DND-41 (cell line): ENCODE measurements around the gene WDR5.

ENCODE experiments used
- ATAC-seq: fragments of 200-7000 bp; cut with Tn5 transposase; 3 replicates; pipeline ENCODE4 v1.9.1; 2021; ENCODE audit warnings: low read depth; ENCODE audit not compliant: insufficient read depth
- DNase-seq: peaks from one replicate; pipeline ENCODE4 v3.0.0-alpha.2; 2020
- H2AFZ ChIP-seq: 2 replicates; pipeline ENCODE4 v1.6.0; 2012; ENCODE audit warnings: low read depth, low read length
- H3K27ac ChIP-seq: 2 replicates; pipeline ENCODE4 v1.5.1; 2012; ENCODE audit warnings: low read length, inconsistent platforms
- H3K27me3 ChIP-seq: fragments of 200-600 bp; sonication (generic); 2 replicates; pipeline ENCODE4 v1.6.0; 2012; ENCODE audit warnings: low read length, mild to moderate bottlenecking, inconsistent platforms; ENCODE audit not compliant: insufficient read depth, poor library complexity
- H3K36me3 ChIP-seq: 2 replicates; pipeline ENCODE4 v1.5.1; 2012; ENCODE audit warnings: low read length, inconsistent platforms; ENCODE audit not compliant: insufficient read depth
- H3K4me1 ChIP-seq: 2 replicates; pipeline ENCODE4 v1.5.1; 2012; ENCODE audit warnings: mild to moderate bottlenecking, low read length; ENCODE audit not compliant: insufficient read depth
- H3K4me2 ChIP-seq: 2 replicates; pipeline ENCODE4 v1.6.0; 2012; ENCODE audit warnings: mild to moderate bottlenecking, moderate library complexity, low read length, inconsistent platforms; ENCODE audit not compliant: insufficient read depth
- H3K4me3 ChIP-seq, 2 experiments: fragments of 200-600 bp in 1 of 2; shearing (Covaris generic) in 1 of 2; 2 replicates each; pipeline ENCODE4 v1.5.1; 2012 to 2016; ENCODE audit warnings: inconsistent platforms in 2 of 2, low read length in 2 of 2, mild to moderate bottlenecking in 2 of 2, low read depth in 1 of 2, moderate library complexity in 1 of 2
- H3K79me2 ChIP-seq: 2 replicates; pipeline ENCODE4 v1.6.0; 2012; ENCODE audit warnings: low read length, inconsistent platforms; ENCODE audit not compliant: insufficient read depth
- H3K9ac ChIP-seq: 2 replicates; pipeline ENCODE4 v1.6.0; 2012; ENCODE audit warnings: low read depth, mild to moderate bottlenecking, inconsistent platforms, low read length, moderate library complexity
- H3K9me3 ChIP-seq: 2 replicates; pipeline ENCODE4 v1.5.1; 2012; ENCODE audit warnings: low read length, moderate library complexity, mild to moderate bottlenecking, inconsistent platforms; ENCODE audit not compliant: insufficient read depth, severe bottlenecking
- H4K20me1 ChIP-seq: 2 replicates; pipeline ENCODE4 v1.6.0; 2012; ENCODE audit warnings: low read length; ENCODE audit not compliant: insufficient read depth
- EZH2 ChIP-seq: IDR thresholded peaks from 3 replicates; pipeline ENCODE4 v1.6.1; 2012; ENCODE audit warnings: borderline replicate concordance, low read depth, mild to moderate bottlenecking, moderate library complexity, low read length, inconsistent platforms; ENCODE audit not compliant: severe bottlenecking
- TF ChIP-seq, protein P1 (sequence below): IDR thresholded peaks from 2 replicates; pipeline ENCODE4 v1.5.1; 2012; ENCODE audit warnings: borderline replicate concordance, low read length, moderate library complexity, mild to moderate bottlenecking; ENCODE audit not compliant: poor library complexity, severe bottlenecking; ENCODE audit errors: extremely low read depth

WDR5 gene

DNA sequence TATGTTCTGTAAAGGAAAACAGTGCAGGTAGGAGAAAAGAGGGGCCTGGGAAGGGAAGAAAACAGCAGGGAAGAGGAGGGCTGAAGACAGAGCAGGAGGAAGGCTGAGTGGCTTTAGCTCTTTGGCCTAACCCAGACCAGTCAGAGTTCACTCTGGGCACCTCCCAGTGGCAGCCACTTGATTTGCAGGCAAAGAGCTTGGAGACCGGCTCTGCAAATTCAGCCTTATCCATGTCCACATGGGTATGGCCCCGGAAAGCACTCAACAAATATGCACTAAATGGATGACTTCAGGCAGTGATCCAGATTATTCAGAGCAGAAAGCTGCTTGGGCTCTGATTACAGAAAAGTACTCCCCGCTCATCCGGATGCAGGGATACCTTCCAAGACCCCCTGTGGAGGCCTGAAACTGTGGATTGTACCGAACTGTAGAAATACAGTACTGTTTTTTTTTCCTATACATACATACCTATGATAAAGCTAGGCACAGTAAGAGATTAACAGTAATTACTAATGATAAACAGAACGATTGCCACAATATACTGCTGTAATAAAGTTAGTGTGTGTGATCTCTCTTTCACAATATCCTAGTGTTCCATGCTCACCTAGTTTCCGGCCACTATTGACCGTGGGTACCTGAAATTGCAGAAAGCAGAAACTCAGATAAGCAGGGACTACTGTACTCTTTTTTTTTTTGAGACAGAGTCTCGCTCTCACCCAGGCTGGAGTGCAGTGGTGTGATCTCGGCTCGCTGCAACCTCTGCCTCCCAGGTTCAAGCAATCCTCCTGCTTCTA, 33.1 kb downstream of the WDR5 start:
- H3K27ac ChIP-seq, result no peak overlapping the region
- H3K4me1 ChIP-seq, result no peaks in the 10 kb centered on the region; the same call in none of the 2 replicates
- TF ChIP-seq, protein P1, sequence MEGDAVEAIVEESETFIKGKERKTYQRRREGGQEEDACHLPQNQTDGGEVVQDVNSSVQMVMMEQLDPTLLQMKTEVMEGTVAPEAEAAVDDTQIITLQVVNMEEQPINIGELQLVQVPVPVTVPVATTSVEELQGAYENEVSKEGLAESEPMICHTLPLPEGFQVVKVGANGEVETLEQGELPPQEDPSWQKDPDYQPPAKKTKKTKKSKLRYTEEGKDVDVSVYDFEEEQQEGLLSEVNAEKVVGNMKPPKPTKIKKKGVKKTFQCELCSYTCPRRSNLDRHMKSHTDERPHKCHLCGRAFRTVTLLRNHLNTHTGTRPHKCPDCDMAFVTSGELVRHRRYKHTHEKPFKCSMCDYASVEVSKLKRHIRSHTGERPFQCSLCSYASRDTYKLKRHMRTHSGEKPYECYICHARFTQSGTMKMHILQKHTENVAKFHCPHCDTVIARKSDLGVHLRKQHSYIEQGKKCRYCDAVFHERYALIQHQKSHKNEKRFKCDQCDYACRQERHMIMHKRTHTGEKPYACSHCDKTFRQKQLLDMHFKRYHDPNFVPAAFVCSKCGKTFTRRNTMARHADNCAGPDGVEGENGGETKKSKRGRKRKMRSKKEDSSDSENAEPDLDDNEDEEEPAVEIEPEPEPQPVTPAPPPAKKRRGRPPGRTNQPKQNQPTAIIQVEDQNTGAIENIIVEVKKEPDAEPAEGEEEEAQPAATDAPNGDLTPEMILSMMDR, result peak; percentile 28
- TF ChIP-seq EZH2, result no peak
- H3K27me3 ChIP-seq, result no peaks in the 10 kb centered on the region
- ATAC-seq (no peak), DNase-seq (no peak)
- peaks cover 4% of the 10 kb centered on the region; the same call in 1 of the 2 replicates for H3K36me3 ChIP-seq
- no peaks in the 10 kb centered on the region for H3K9me3 ChIP-seq
- H3K9ac ChIP-seq, result no peak overlapping the region
- peaks cover 13% of the 10 kb centered on the region for H3K79me2 ChIP-seq
- H3K4me3 ChIP-seq, result no peak overlapping the region
- H3K4me2 ChIP-seq, result no peak overlapping the region
- no peak overlapping the region for H2AFZ ChIP-seq
- peaks cover 2% of the 10 kb centered on the region; the same call in 1 of the 2 replicates for H4K20me1 ChIP-seq

DNA sequence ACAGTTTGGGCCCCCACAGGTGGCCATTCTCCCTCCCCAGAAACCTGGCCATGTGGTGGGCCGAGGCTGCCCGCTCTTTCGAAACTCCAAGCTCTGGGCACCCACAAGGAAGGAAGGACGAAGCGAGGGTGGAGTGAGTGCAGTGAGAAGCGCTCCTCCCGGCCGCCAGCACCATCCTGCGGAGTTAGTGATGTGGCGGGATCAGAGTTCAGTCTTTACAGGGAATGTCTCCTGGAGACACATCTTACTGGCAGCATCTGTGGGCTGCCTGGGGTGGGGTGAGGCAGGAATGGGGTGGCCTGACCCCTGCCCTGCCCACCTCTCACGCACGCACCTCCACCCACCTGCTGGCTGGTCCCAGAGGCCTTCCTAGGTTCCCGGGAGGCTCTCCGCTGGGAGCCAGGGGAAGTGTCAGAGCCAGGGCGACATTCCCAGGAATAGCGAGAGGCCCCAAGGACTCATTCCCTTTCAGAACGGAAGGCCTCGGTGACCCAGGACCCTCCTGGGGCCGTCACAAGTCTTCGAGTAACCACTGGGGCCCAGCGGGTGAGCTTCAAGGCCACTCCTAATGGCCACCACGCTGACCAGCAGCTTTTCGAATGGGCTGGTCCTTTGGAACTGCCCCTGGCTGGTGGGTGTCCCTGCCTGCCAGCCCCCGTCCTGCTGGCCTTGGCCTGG, 34.0 kb downstream of the WDR5 start:
- Histone ChIP-seq H3K27me3 (no peaks in the 10 kb centered on the region), H3K4me2 (no peak overlapping the region), H3K9me3 (no peaks in the 10 kb centered on the region), H3K27ac (no peak overlapping the region), H3K4me1 (no peaks in the 10 kb centered on the region; the same call in none of the 2 replicates), H4K20me1 (peaks cover 2% of the 10 kb centered on the region; the same call in 1 of the 2 replicates), H3K36me3 (peaks cover 4% of the 10 kb centered on the region; the same call in 1 of the 2 replicates), H3K79me2 (peaks cover 13% of the 10 kb centered on the region), H3K9ac (no peak overlapping the region), H2AFZ (no peak overlapping the region), H3K4me3 (no peak overlapping the region)
- ATAC-seq (no peak), DNase-seq (no peak)
- no peak for TF ChIP-seq EZH2
- TF ChIP-seq, protein P1, result no peak

DNA sequence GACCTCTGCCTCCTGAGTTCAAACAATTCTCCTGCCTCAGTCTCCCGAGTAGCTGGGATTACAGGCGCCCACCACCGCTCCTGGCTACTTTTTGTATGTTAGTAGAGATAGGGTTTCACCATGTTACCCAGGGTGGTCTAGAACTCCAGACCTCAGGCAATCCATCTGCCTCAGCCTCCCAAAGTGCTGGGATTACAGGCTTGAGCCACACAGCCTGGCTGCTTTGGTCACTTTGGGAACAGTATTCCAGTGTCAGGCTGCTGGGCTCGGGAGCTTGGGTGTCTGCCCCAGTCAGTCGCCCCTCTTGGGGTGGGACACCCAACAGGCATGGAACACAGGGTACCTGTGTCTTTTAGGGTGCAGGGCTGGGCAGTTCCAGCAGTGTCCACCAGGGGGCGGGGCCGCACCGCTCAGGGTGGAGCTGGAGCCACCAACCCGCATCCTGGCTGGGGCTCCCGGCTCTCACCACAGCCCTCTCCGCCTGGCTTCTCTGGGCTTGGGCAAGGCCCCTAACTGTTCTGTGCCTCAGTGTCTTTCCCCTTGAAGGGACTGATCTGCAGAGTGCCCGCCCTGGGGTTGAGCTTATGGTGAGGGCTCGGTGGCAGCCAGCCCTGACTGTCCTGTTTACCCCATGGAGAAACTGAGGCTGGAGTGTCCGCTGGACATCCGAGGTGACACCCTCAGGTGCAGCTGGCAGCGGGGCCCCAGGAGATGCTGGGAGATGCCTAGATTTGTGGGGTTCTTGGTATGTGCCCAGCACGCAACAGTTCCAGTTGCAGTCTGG, 34.8 kb downstream of the WDR5 start:
- Histone ChIP-seq H2AFZ (no peak overlapping the region), H3K9me3 (no peaks in the 10 kb centered on the region), H3K9ac (no peak overlapping the region), H3K4me3 (no peak overlapping the region), H3K4me2 (no peak overlapping the region), H3K79me2 (peaks cover 7% of the 10 kb centered on the region), H3K27ac (no peak overlapping the region), H4K20me1 (peaks cover 2% of the 10 kb centered on the region; the same call in 1 of the 2 replicates), H3K4me1 (no peaks in the 10 kb centered on the region; the same call in none of the 2 replicates), H3K36me3 (peaks cover 4% of the 10 kb centered on the region; the same call in 1 of the 2 replicates), H3K27me3 (no peaks in the 10 kb centered on the region)
- DNase-seq (no peak), ATAC-seq (no peak)
- TF ChIP-seq, protein P1, result no peak
- TF ChIP-seq EZH2, result no peak
